Activated CD4-positive, alpha-beta T cell treated with anti-CD3 and anti-CD28 coated beads, Interleukin-2, amount 50 U/mL, for 4 hours (primary cell): ENCODE data around the gene MMAA.
"Not testable (repeated sequence)": the region's sequence is repeated elsewhere in the genome, so short reads cannot be mapped to it uniquely, and the experiment has no call there.

Experiments used
- DNase-seq, 2 experiments: peaks; one replicate each; pipeline ENCODE4 v3.0.0-alpha.2; 2020

MMAA gene

GRCh38 chr4:145635630-145636029 lies 16.4 kb downstream of the MMAA start:
- no peak for DNase-seq

- no peak for DNase-seq
Observed at GRCh38 chr4:145639186-145639698, 20.1 kb downstream of the MMAA start.

DNA sequence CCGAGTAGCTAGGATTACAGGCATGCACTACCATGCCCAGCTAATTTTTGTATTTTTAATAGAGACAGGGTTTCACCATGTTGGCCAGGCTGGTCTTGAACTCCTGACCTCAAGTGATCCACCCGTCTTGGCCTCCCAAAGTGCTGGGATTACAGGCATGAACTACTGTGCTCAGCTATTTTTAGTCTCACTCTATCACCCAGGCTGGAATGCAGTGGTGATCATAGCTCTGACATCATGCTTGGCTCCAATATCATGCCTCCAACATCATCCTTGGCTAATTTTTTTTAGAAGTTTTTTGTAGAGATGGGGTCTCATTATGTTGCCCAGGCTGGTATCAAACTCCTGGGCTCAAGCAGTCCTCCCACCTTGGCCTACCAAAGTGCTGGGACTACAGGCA lies 21.1 kb downstream of the MMAA start:
- not testable (repeated sequence) for DNase-seq

- no peak for DNase-seq
Observed at GRCh38 chr4:145643295-145643694, 24.1 kb downstream of the MMAA start.

GRCh38 chr4:145644699-145645098 lies 25.5 kb downstream of the MMAA start:
- no peak for DNase-seq

GRCh38 chr4:145656156-145656555 lies 37.0 kb downstream of the MMAA start:
- no peak for DNase-seq

DNA sequence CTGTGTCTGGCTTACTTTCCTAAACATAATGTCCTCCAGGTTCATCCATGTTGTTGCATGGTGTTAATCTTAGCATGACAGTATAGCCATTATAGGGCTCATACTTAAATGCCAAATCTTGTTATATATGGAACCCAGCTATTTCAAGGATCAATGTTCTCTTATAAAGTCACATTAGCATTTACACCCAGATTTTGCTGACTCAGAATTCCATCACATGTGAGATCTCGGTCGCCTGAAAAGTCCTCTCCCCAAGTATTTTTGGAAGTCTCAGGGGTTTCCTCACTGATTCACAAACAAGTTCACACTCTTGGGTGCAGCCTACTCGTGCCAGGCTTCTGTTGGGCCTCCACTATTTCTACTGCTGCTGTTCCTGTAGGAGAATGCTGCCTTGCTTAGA lies 40.9 kb downstream of the MMAA start:
- no peak for DNase-seq

DNA sequence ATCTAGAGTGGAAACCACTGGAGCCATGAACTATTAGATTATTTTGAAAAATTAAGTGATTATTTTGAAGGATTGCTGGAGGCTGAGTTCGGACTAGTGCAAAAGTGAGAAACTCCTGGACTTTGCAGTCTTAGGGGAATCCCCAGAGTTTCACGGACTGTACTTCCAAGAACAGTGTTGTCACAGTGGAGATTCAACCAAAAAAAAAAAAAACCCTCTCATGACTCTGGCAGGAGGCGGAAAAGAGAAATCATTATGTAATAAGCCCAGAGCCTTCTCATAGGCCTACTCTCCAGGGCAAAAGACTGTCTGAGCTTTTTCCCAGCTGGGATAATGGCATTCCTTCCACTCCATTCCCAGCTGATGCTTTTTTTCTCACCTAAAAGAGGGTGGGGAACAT lies 44.0 kb downstream of the MMAA start:
- DNase-seq, result no peak

GRCh38 chr4:145665773-145666172 lies 46.6 kb downstream of the MMAA start:
- no peak for DNase-seq

GRCh38 chr4:145670422-145670821 lies 51.2 kb downstream of the MMAA start:
- no peak for DNase-seq

GRCh38 chr4:145679520-145679919 lies 60.3 kb downstream of the MMAA start:
- no peak for DNase-seq

GRCh38 chr4:145679991-145680455 lies 60.8 kb downstream of the MMAA start, which contains the start of gene C4orf51:
Gene C4orf51 (plus strand): TSS chr4:145680146. CDS start chr4:145680204, 58 bp downstream.
- no peak for DNase-seq

DNA sequence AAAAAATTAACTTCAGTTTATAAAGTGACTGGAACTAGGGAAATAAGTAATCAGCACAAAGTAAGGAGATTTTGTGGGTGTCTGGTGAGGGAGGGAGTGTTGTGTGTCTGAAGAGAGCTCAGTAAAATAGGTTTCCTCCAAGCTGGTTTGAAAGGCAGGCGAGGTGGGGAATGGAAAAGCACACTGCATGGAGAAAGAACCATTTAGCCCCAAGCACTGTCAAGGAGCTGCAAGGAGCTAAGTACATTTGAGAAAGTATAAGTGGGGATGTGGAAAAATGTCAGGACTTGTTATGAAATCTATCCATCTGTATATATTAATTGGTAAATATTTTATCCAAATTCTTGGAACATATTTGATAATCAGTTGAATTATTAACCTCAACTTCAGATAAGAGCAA lies 61.7 kb downstream of the MMAA start:
- no peak for DNase-seq

DNA sequence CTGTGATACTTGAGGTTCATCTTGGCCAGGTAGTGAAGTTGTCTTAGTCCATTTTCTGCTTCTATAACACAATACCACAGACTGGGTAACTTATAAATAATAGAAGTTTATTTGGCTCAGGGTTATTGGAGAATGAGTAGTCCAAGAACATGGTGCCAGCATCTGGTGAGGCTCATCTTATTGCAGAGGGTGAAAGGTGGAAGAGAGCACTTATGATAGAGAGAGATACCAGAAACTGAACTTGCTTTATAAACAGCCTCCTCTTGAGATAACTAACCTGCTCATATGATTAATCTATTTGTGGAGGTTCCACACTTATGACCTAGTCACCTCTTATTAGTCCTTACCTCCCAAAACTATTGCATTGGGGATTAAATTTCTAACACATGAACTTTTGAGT lies 62.3 kb downstream of the MMAA start:
- DNase-seq, result no peak

DNA sequence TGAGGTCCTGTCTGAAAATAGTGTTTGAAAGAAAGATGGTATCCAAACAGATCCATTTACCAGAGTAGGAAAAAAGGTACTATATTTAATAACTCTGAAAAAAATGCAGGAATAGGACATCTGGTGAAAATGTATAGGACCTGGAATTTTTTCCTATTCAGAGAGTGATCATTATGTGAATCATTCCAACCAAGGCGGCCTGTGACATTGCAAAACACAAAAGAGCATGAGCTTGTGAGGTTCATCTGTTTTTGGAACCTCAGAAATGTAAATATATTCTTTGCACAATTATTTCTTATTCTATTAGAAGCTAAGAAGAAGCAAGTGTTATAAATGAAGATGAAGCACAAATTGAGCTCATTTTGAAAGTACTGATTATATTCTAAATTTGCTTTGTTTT lies 62.8 kb downstream of the MMAA start:
- DNase-seq, result no peak

- DNase-seq, result no peak
Observed at GRCh38 chr4:145686991-145687390, 67.8 kb downstream of the MMAA start.

- DNase-seq, result no peak
Observed at GRCh38 chr4:145690610-145691009, 71.4 kb downstream of the MMAA start.

GRCh38 chr4:145691416-145691815 lies 72.2 kb downstream of the MMAA start:
- DNase-seq, result not testable (repeated sequence)

- DNase-seq, result no peak
Observed at GRCh38 chr4:145694929-145695328, 75.7 kb downstream of the MMAA start.

DNA sequence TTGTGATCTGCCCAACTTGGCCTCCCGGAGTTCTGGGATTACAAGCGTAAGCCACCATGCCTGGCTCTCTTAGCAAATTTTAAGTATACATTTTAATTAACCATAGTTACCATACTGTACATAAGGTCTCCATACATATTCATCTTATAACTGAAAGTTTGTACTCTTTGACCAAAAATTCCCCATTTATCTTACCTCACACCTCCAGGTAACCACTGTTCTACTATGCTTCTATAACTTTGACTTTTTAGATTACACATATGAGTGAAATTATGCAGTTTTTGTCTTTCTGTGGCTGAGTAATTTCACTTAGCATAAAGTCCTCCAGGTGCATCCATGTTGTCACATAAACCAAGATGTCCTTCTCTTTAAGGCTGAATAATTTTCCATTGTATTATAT lies 78.1 kb downstream of the MMAA start:
- DNase-seq, result no peak

GRCh38 chr4:145698507-145698906 lies 79.3 kb downstream of the MMAA start:
- no peak for DNase-seq

DNA sequence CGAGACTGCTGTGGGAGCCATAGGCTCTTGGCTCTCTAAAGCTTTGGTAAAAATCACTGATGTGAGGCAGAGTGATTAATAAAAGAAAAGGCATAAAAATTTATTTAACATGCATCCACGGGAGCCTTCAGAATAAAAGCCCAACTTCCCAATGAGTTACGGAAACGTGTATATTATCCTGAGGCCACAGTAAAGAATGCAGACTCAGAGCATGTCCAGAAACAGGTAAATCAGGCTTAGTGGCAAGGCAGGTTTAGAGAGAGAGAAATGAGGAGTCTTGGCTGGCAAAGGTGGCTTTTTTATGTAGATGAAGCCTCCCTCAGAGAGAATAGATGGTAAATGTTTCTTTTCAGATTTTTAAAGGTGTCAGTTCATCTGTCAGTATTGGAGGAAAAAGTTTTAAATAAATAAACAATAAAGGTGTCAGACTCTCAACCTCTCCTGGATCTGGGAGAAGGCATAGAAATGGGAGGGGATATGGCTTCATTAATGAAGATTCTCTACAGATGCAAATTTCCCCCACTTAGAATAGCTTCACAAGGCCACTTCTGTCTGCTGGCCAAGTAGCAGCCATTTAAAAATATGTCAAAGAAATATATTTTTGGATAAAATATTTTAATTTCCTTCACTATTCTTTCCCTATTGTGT lies 84.8 kb downstream of the MMAA start:
- no peak for DNase-seq

GRCh38 chr4:145709336-145709735 lies 90.2 kb downstream of the MMAA start:
- no peak for DNase-seq
